ENCODE measurements around the gene PPP4R3A.
"Not testable (repeated sequence)": the region's sequence is repeated elsewhere in the genome, so short reads cannot be mapped to it uniquely, and the experiment has no call there.

The PPP4R3A gene

GRCh38 chr14:91503000-91503504 is 7.1 kb downstream of the PPP4R3A start:
- no peak for DNase-seq (ENCODE audit: low read depth)

GRCh38 chr14:91501951-91502930 is 7.9 kb downstream of the PPP4R3A start:
- DNase-seq (ENCODE audit: low read depth): no peak

- no peak for DNase-seq (ENCODE audit: low read depth)
Measured at GRCh38 chr14:91501348-91501747, 8.8 kb downstream of the PPP4R3A start.

GRCh38 chr14:91496790-91497189 is 13.3 kb downstream of the PPP4R3A start:
- DNase-seq (ENCODE audit: low read depth): no peak

GRCh38 chr14:91494392-91495065 is 15.6 kb downstream of the PPP4R3A start:
- not testable (repeated sequence) for DNase-seq (ENCODE audit: low read depth)

GRCh38 chr14:91493169-91493568 is 16.9 kb downstream of the PPP4R3A start:
- no peak for DNase-seq (ENCODE audit: low read depth)

- DNase-seq (ENCODE audit: low read depth): no peak
Measured at GRCh38 chr14:91484744-91485143, 25.4 kb downstream of the PPP4R3A start.

- no peak for DNase-seq (ENCODE audit: low read depth)
Measured at GRCh38 chr14:91484186-91484585, 25.9 kb downstream of the PPP4R3A start.

- DNase-seq (ENCODE audit: low read depth): no peak
Measured at GRCh38 chr14:91482263-91483013, 27.7 kb downstream of the PPP4R3A start.

- DNase-seq (ENCODE audit: low read depth): no peak
Measured at GRCh38 chr14:91477388-91477787, 32.7 kb downstream of the PPP4R3A start.

- DNase-seq (ENCODE audit: low read depth): no peak
Measured at GRCh38 chr14:91473046-91473445, 37.1 kb downstream of the PPP4R3A start.

GRCh38 chr14:91470216-91470615 is 39.9 kb downstream of the PPP4R3A start:
- DNase-seq (ENCODE audit: low read depth): no peak

- DNase-seq (ENCODE audit: low read depth): no peak
Measured at GRCh38 chr14:91466192-91466591, 43.9 kb downstream of the PPP4R3A start.

- no peak for DNase-seq (ENCODE audit: low read depth)
Measured at GRCh38 chr14:91464615-91465205, 45.4 kb downstream of the PPP4R3A start.

GRCh38 chr14:91458612-91459011 is 51.5 kb downstream of the PPP4R3A start:
- DNase-seq (ENCODE audit: low read depth): no peak

- no peak for DNase-seq (ENCODE audit: low read depth)
Measured at GRCh38 chr14:91456283-91456682, 53.8 kb downstream of the PPP4R3A start.

GRCh38 chr14:91454580-91454979 is 55.5 kb downstream of the PPP4R3A start:
- DNase-seq (ENCODE audit: low read depth): no peak

- DNase-seq (ENCODE audit: low read depth): no peak
Measured at GRCh38 chr14:91454155-91454554, 56.0 kb downstream of the PPP4R3A start.

- no peak for DNase-seq (ENCODE audit: low read depth)
Measured at GRCh38 chr14:91453744-91454143, 56.4 kb downstream of the PPP4R3A start.

GRCh38 chr14:91444335-91445020 is 65.6 kb downstream of the PPP4R3A start:
- no peak for DNase-seq (ENCODE audit: low read depth)

GRCh38 chr14:91439345-91439744 is 70.8 kb downstream of the PPP4R3A start:
- DNase-seq (ENCODE audit: low read depth): no peak
